IPS-NIHi7 (cell line): ENCODE data around the gene CSF3R.
A peak's percentile ranks its signal among the peaks of the same experiment; 100 is the strongest.
"Not testable (repeated sequence)": the region's sequence is repeated elsewhere in the genome, so short reads cannot be mapped to it uniquely, and the experiment has no call there.

ENCODE experiments used
- DNase-seq: peaks from one replicate; pipeline ENCODE4 v3.0.0; 2012; ENCODE audit warnings: mixed read lengths; ENCODE audit errors: extremely low spot score

Gene CSF3R

GRCh38 chr1:36513676-36514473 lies 31.2 kb upstream of the CSF3R start:
- peak; percentile 56 for DNase-seq

DNA sequence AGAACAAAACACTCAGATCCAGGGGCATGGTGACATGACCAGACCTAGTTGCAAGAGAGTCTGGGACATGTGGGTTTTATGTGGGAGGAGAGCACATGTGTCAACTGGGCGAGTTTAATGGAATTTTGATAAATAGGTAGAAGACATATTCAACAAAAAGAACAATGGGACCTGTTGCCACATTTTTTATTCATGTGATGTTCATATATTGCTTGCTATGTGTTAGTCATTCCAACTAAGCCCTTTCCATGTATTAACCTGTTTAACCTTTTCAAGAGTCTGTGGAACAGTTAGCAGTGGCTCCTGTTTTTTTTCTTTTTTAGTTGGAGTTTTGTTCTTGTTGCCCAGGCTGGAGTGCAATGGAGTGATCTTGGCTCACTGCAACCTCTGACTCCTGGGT lies 30.1 kb upstream of the CSF3R start:
- no peak for DNase-seq

- no peak for DNase-seq
Observed at GRCh38 chr1:36511804-36512798, 29.4 kb upstream of the CSF3R start.

DNA sequence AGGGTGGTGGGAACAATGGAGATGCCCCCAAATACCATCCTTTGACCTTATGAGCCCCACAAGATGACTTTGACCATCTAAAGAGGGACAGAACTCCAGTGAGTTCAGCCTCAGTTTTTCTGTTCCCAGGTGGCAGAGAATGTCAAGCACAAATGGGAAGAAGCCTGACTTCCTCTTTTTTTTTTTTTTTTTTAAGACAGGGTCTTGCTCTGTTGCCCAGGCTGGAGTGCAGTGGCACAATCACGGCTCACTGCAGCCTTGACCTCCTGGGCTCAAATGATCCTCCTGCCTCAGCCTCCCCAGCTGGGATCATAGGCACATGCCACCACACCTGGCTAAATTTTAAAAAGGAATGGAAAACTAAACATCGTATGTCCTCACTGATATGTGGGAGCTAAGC lies 28.5 kb upstream of the CSF3R start:
- DNase-seq, result not testable (repeated sequence)

- DNase-seq, result no peak
Observed at GRCh38 chr1:36510418-36510817, 27.7 kb upstream of the CSF3R start.

GRCh38 chr1:36508257-36508656 lies 25.5 kb upstream of the CSF3R start:
- DNase-seq, result no peak

DNA sequence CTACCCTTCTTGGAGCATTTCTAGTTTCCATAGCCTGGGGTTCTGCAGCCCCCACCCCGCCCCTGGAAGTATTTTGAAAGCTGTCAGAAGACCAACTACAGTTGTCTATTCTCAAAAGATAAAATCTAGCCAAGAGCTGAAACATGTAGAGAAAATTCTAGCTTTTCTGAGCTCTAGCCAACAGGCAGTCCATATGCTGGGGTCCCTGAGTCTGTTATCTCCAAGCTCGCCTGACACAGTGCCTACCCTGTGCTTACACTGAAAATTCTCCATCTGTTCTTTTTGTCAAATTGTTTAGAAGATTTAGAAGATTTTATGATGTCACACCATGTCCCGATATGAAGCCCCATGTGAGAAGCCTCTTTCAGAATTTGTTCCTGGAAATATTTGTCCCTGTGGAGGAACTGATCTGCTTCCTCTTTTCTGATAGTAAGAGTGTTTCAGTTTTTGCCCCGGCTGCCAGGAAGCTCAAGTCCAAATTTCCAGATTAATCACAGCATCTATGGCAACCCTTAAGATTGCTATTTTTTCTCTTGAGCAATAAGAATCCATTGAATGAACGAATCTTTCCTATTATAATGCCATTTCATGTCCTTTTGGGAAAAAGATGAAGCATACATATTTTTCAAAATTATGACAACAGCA lies 23.7 kb upstream of the CSF3R start:
- no peak for DNase-seq

DNA sequence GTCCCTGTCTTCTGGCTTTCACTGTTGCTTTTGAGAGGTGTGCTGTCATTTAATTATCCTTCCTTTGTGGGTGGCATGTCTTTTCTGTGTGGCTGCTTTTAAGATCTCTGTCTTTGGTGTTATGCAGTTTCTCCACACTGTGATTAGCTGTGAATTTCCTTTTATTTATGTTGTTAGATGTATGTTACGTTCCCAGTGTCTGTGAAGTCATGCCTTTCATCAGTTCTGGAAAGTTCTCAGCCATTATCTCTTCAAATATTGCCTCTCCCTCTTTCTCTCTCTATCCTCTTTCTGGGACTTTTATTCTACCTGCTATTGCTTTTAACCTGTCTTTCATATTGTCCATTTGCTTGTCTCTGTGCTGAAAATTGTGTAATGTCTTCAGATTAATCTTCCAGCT lies 21.0 kb upstream of the CSF3R start:
- no peak for DNase-seq

- no peak for DNase-seq
Observed at GRCh38 chr1:36503159-36503558, 20.4 kb upstream of the CSF3R start.

- no peak for DNase-seq
Observed at GRCh38 chr1:36502616-36503015, 19.9 kb upstream of the CSF3R start.

GRCh38 chr1:36501911-36502310 lies 19.2 kb upstream of the CSF3R start:
- DNase-seq, result not testable (repeated sequence)

DNA sequence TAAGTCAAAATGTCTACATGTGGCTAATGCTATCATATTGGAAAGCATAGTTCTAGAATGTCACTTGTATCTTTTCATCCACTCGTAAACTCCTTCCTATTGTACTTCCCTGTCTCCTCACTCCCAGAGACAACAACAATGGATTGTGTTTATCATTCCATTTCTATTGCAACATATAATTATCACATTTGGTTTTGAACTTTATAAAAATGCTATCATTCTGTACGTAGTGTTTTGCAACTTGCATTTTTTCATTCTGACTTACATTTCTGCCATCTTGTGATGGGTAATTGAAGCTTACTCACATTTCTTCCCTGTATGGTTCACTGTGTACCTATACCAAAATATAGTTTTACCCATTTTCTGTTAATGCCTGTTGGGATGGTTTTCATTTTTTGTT lies 14.5 kb upstream of the CSF3R start:
- no peak for DNase-seq

DNA sequence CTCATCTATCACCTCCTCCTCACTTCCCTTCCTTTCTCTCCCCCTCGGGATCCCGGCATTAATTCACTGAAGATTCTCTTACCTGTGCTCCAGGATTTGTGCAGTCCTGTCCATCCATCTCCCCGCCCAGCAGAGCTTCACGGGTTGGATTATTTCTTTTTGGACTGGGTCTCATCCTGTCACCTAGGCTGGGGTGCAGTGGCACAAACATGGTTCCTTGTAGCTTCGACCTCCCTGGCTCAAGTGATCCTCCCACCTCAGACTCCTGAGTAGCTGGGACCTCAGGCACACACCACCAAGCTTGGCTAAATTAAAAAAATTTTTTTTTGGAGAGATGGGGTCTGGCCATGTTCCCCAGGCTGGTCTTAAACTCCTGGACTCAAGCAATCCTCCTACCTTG lies 12.3 kb upstream of the CSF3R start:
- no peak for DNase-seq

DNA sequence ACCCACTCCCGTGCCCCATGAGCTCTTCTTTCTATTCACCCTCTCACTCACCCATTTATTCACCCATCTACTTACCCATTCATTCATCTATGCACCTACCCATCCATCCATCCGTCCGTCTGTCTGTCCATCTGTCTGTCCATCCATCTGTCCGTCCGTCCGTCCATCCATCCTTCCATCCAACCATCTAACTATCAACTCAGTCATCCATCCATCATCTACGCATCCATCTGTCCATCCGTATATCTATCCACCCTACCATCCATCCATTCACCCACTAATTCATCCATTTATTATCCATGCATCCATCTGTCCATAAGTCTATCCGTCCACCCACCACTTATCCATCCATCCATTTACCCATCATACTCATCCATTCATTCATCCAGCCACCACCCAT lies 10.8 kb upstream of the CSF3R start:
- no peak for DNase-seq

DNA sequence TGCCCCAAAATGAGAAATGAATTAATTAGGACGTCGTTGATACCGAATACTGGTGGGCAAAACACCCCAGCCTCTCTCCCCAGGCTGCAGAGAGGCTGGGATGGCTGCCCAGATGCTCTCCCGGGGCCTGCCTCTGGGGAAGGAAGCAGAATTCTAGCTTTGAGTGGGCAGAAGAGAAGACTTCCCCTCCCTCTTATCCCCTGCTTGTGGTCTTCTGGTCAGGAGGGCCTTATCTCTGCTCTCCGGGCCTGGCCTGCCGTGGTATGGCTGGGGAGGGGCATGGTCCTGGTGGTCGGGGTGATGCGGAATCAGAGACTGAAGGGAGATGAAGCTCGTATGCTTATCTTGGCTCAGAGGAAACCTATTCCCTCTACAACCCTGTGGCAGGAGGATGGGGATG lies 9.8 kb upstream of the CSF3R start:
- no peak for DNase-seq

DNA sequence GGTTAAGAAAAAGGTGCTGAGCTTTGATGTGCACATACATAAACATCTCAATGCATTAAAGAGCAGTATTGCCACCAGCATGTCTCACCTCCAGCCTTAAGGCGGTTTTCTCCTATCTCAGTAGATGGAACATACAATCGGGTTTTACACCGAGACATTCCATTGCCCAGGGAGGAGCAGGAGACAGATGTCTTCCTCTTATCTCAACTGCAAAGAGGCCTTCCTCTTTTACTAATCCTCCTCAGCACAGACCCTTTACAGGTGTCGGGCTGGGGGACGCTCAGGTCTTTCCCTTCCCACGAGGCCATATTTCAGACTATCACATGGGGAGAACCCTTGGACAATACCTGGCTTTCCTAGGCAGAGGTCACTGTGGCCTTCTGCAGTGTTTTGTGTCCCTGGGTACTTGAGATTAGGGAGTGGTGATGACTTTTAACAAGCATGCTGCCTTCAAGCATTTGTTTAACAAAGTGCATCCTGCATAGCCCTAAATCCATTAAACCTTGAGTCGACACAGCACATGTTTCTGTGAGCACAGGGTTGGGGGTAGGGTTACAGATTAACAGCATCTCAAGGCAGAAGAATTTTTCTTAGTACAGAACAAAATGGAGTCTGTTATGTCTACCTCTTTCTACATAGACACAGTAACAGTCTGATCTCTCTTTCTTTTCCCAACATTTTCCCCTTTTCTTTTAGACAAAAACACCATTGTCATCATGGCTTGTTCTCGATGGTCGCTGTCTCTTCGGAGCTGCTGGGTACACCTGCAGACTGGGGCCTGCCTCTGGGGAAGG lies 6.7 kb upstream of the CSF3R start:
- DNase-seq, result not testable (repeated sequence)

DNA sequence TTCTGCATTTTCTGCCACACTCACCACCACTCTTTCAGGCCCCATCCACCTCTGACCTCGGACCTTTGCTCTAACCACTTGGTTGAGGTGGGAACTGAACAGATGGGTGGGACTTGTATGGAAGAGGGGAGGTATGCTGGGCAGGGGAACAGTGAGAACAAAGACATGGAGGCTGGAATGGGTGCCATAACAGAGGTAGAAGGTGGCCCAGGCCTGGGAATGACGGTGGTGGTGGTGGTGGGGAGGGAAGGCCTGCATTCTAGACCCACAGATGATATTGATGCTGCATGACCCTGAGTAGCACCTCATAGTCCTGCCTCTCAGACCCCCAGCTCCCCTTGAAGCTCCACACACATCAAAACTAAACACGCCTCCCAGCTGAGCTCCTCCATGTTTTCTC lies 5.2 kb upstream of the CSF3R start:
- DNase-seq, result no peak

DNA sequence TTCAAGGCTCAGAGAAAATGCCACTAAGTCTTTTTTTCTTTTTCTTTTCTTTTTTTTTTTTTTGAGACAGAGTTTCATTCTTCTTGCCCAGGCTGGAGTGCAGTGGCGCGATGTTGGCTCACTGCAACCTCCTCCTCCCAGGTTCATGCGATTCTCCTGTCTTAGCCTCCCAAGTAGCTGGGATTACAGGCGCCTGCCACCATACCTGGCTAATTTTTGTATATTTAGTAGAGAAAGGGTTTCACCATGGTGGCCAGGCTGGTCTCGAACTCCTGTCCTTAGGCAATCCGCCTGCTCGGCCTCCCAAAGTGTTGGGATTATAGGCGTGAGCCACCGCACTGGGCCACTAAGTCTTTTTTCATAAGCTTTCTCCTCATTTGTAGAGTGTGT lies 4.6 kb upstream of the CSF3R start:
- DNase-seq, result not testable (repeated sequence)

- no peak for DNase-seq
Observed at GRCh38 chr1:36486439-36487335, 4.0 kb upstream of the CSF3R start.

DNA sequence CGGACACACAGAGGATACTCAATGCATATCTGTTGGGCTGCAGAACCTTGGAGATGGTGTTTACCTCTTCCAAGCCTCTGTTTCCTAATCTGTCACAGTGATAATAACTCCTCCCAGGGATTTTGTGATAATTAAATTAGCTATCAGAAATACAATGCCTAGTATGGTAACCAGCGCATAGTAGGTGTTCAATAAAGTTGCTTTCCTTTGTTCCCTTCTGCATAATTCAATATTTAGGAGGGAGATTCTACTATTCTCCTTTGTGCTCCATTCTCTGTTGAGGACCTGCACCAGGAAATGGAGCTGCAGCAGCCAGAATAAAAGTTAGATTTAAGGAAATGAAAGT lies 3.4 kb upstream of the CSF3R start:
- no peak for DNase-seq

DNA sequence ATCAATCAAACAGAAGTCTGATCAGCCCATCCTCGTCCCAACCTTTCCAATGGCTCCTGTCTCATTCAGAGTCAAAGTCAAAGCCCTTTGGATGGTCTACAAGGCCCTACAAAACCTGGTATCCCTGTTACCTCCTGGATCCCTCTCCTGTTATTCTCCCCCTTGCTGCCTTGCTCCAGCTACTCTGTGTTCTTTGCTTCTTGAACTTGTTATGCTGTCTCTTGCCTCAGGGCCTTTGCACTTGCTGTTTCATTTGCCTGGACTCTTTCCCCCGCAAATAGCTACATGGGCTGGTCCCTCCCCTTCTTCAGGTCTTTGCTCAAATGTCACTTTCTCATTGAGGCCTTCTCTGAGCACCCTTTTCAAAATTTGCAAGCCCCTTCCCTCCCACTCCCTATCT lies 1.4 kb upstream of the CSF3R start:
- no peak for DNase-seq
